Activated CD4-positive, alpha-beta memory T cell treated with anti-CD3 and anti-CD28 coated beads, Interleukin-2, amount 10 ng/mL, durations not matched to agents 7 days and 5 days (primary cell): ENCODE data around the gene OGFRL1. TPM values are rescaled to one million over a fixed set of nuclear protein-coding genes. Genes with fewer than 3 reads are reported as not detected.

Experiments
- CTCF ChIA-PET: fragments of 350-600 bp; sonication (Branson Sonifier 250); formaldehyde crosslinking; loops from one replicate; lab custom pipeline; 2021; ENCODE audit warnings: antibody characterized with exemption, inconsistent platforms; lab: Charles Lee
- POLR2A ChIA-PET: fragments of 350-600 bp; sonication (Branson Sonifier 250); formaldehyde crosslinking; loops from one replicate; lab custom pipeline; 2021; ENCODE audit warnings: antibody characterized with exemption; lab: Charles Lee
- DNase-seq: peaks from one replicate; pipeline ENCODE4 v3.0.0-alpha.2; 2020
- H3K27ac Mint-ChIP-seq: one replicate; pipeline ENCODE4 v1.8.0; 2021; ENCODE audit warnings: mild to moderate bottlenecking, mixed read lengths
- H3K27me3 Mint-ChIP-seq: one replicate; pipeline ENCODE4 v1.8.0; 2021; ENCODE audit warnings: mixed read lengths
- H3K36me3 Mint-ChIP-seq: one replicate; pipeline ENCODE4 v1.8.0; 2021; ENCODE audit warnings: low read depth, mixed read lengths
- H3K4me1 Mint-ChIP-seq: one replicate; pipeline ENCODE4 v1.8.0; 2021; ENCODE audit warnings: mixed read lengths
- H3K4me3 Mint-ChIP-seq: one replicate; pipeline ENCODE4 v1.8.0; 2021; ENCODE audit warnings: mild to moderate bottlenecking, mixed read lengths
- H3K9me3 Mint-ChIP-seq: one replicate; pipeline ENCODE4 v1.8.0; 2021; ENCODE audit warnings: mixed read lengths
- total RNA-seq, 2 experiments: library from RNA; stranded (reverse); gene quantifications; one replicate each; pipeline ENCODE4 v1.2.3, GENCODE V29; 2021

Gene OGFRL1
- total RNA-seq, 2 experiments from 2014 or later = 9.9 to 11.7 TPM

DNA sequence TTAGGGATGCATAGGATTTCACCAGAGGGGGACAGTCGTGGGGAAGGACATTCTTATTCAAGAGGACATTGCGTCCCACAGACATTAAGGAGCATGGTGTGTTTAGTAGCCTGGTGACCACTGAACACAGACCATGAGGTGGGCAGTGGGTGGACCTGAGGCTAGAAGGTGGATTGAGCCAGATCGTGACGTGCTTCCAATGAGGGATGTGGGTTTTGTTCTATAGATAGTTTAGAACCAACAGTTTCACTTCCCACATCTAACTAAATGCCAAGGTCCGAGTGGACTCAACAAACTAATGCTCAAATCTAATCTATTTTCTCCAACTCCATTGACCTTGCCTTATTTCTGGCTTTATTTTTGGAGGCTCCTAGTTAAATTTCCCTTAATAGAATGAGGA is 58.5 kb downstream of the OGFRL1 start:
- ChIA-PET POLR2A (no interaction called here), CTCF (interaction anchor here (0.6 kb wide), 1 partner anchor 873 kb away, joined by 3 read pairs; no protein-coding TSS in a partner anchor)
- no peaks in the 10 kb centered on the region for H3K4me1 Mint-ChIP-seq
- H3K27me3 Mint-ChIP-seq = peaks cover 9% of the 10 kb centered on the region
- H3K4me3 Mint-ChIP-seq = no peak overlapping the region
- H3K27ac Mint-ChIP-seq = no peak overlapping the region
- H3K36me3 Mint-ChIP-seq = no peaks in the 10 kb centered on the region
- DNase-seq = no peak
- H3K9me3 Mint-ChIP-seq = no peaks in the 10 kb centered on the region

DNA sequence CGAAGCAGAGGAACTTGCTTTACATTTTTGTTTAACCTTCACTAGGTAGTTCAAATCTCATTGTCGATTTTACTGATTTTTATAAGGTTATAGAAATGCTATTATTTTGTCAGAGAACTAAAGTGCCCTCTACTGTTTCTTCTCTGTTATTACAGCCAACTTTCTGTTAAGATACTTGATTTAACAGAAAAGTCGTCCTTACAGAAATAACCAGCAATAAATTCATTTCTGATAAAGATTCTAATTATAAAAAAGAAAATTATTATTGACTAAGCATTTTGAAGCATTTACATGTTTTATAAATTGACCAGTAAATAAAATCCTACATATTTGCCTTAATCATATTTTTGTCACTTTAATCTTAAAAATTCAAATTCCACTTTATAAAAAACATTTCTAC is 60.8 kb downstream of the OGFRL1 start:
- POLR2A ChIA-PET = no interaction called here
- Mint-ChIP-seq H3K4me1 (no peaks in the 10 kb centered on the region), H3K9me3 (no peaks in the 10 kb centered on the region), H3K4me3 (no peak overlapping the region), H3K36me3 (no peaks in the 10 kb centered on the region), H3K27me3 (peaks cover 7% of the 10 kb centered on the region), H3K27ac (no peak overlapping the region)
- CTCF ChIA-PET = interaction anchor here (1.2 to 1.3 kb wide), 2 partner anchors 18 to 62 kb away, joined by 4 read pairs; no protein-coding TSS in a partner anchor
- no peak for DNase-seq

DNA sequence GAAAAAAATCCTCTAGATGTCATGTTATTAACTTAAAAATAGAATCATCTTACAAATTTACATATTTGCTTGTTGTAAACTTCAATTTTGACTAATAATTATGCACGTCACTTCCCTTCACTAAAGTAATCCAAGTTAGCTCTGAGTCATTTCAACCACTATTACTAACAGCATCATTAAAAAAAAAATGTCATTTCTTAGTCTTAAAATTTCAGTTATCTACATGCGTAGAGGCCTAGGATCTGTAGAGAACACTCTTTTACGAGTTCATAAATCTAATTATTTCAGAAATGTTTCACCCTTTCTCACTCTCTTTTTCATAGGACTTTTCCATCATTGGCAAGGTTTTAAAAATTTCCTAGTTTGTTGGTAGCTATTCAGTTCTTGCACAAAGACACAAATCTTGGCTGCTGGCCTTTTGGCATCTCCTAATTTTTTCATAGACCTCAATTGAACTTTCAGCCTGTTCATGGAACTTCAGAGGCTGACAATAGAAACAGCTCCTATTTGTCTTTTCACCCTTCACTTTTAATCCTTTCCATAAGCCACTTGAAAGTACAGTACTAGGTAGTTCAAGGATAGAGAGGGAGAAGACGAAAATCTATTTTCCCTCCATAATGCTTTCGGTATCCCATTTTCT is 61.5 kb downstream of the OGFRL1 start:
- Mint-ChIP-seq H3K4me3 (no peak overlapping the region), H3K27me3 (peaks cover 7% of the 10 kb centered on the region), H3K9me3 (no peaks in the 10 kb centered on the region), H3K4me1 (no peaks in the 10 kb centered on the region), H3K36me3 (no peaks in the 10 kb centered on the region), H3K27ac (no peak overlapping the region)
- POLR2A ChIA-PET = no interaction called here
- CTCF ChIA-PET = interaction anchor here (1.1 to 2.1 kb wide), 5 partner anchors 8 to 163 kb away, joined by 3 to 7 read pairs (median 4); no protein-coding TSS in a partner anchor
- no peak for DNase-seq

DNA sequence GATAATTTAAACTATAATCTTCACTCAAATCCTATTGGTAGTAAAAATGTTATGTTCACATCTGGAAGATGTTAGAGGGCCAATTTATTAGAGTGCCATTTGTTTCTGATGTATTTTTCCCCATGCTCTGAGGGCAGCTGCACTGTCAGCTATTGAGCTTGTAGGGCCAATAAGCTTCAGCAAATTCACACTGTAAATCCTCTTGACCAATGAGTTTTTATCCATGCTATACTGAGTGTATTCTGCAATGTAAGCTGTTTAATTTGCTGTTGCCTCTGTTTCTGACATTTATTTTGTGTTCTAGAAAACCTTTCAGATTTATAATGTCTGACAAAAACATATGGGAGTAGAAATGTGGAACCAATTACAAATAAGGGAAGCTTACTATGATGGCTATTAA is 62.6 kb downstream of the OGFRL1 start:
- Mint-ChIP-seq H3K9me3 (no peaks in the 10 kb centered on the region), H3K4me1 (no peaks in the 10 kb centered on the region), H3K4me3 (no peak overlapping the region), H3K36me3 (no peaks in the 10 kb centered on the region), H3K27ac (no peak overlapping the region), H3K27me3 (peaks cover 9% of the 10 kb centered on the region)
- POLR2A ChIA-PET = no interaction called here
- CTCF ChIA-PET = interaction anchor here (1.9 to 2.1 kb wide), 2 partner anchors 10 to 160 kb away, joined by 6 to 7 read pairs; no protein-coding TSS in a partner anchor
- no peak for DNase-seq
